Mesendoderm (in vitro differentiated cells): ENCODE measurements around the gene PDK1.
A peak's percentile ranks its signal among the peaks of the same experiment; 100 is the strongest.
"Not testable (repeated sequence)": the region's sequence is repeated elsewhere in the genome, so short reads cannot be mapped to it uniquely, and the experiment has no call there.

Experiments used
- DNase-seq: peaks from one replicate; pipeline ENCODE4 v3.0.0; 2013
- H2AK5ac ChIP-seq: 2 replicates; pipeline ENCODE4 v1.6.1; 2013; ENCODE audit warnings: low read length, inconsistent platforms
- H2BK120ac ChIP-seq: 2 replicates; pipeline ENCODE4 v1.6.1; 2013; ENCODE audit warnings: low read depth, mild to moderate bottlenecking, low read length, moderate library complexity, mixed read lengths
- H2BK15ac ChIP-seq: replicated peaks from 2 replicates; pipeline ENCODE4 v1.6.1; 2013; ENCODE audit warnings: low read depth, mild to moderate bottlenecking, moderate library complexity
- H2BK5ac ChIP-seq: 2 replicates; pipeline ENCODE4 v1.6.1; 2013; ENCODE audit warnings: low read length, inconsistent platforms
- H3K18ac ChIP-seq: 2 replicates; pipeline ENCODE4 v1.6.1; 2013; ENCODE audit warnings: mild to moderate bottlenecking, low read length, mixed read lengths
- H3K23ac ChIP-seq: one replicate; pipeline ENCODE4 v1.6.1; 2013; ENCODE audit warnings: low read length
- H3K27ac ChIP-seq: 2 replicates; pipeline ENCODE4 v1.5.1; 2013; ENCODE audit warnings: low read depth, mild to moderate bottlenecking, inconsistent platforms, low read length, moderate library complexity
- H3K27me3 ChIP-seq: 2 replicates; pipeline ENCODE4 v1.6.1; 2013; ENCODE audit warnings: low read length, control low read depth, mild to moderate bottlenecking, inconsistent platforms; ENCODE audit not compliant: insufficient read depth, poor library complexity
- H3K36me3 ChIP-seq: 2 replicates; pipeline ENCODE4 v1.6.1; 2013; ENCODE audit warnings: low read length, inconsistent platforms; ENCODE audit not compliant: control insufficient read depth, insufficient read depth
- H3K4ac ChIP-seq: one replicate; pipeline ENCODE4 v1.6.1; 2013; ENCODE audit warnings: low read depth, mild to moderate bottlenecking, low read length, moderate library complexity
- H3K4me1 ChIP-seq: 2 replicates; pipeline ENCODE4 v1.6.1; 2013; ENCODE audit warnings: low read depth, low read length, inconsistent platforms; ENCODE audit not compliant: control insufficient read depth
- H3K4me2 ChIP-seq: 2 replicates; pipeline ENCODE4 v1.6.1; 2013; ENCODE audit warnings: low read length
- H3K4me3 ChIP-seq: 2 replicates; pipeline ENCODE4 v1.5.1; 2013; ENCODE audit warnings: mild to moderate bottlenecking, low read length
- H3K56ac ChIP-seq: one replicate; pipeline ENCODE4 v1.6.1; 2013; ENCODE audit warnings: low read length
- H3K79me1 ChIP-seq: 2 replicates; pipeline ENCODE4 v1.6.1; 2013; ENCODE audit warnings: low read length, inconsistent platforms
- H3K79me2 ChIP-seq: 2 replicates; pipeline ENCODE4 v1.6.1; 2013; ENCODE audit warnings: mild to moderate bottlenecking, low read length; ENCODE audit not compliant: control insufficient read depth, insufficient read depth
- H3K9ac ChIP-seq: 2 replicates; pipeline ENCODE4 v1.6.1; 2013; ENCODE audit warnings: low read length, inconsistent platforms
- H4K5ac ChIP-seq: one replicate; pipeline ENCODE4 v1.6.1; 2013; ENCODE audit warnings: low read length
- H4K8ac ChIP-seq: one replicate; pipeline ENCODE4 v1.6.1; 2013; ENCODE audit warnings: low read depth, mild to moderate bottlenecking, control low read depth, low read length, moderate library complexity
- WGBS: extraction: QIAGEN DNeasy Blood & Tissue Kit; methylation state at CpG from one replicate; pipeline ENCODE4 v1.1.7; 2013; ENCODE audit warnings: low lambda C conversion rate, missing lambda C conversion rate; ENCODE audit not compliant: insufficient coverage; ENCODE audit errors: extremely low coverage; 5-methylcytosine and 5-hydroxymethylcytosine counted together

PDK1 gene

DNA sequence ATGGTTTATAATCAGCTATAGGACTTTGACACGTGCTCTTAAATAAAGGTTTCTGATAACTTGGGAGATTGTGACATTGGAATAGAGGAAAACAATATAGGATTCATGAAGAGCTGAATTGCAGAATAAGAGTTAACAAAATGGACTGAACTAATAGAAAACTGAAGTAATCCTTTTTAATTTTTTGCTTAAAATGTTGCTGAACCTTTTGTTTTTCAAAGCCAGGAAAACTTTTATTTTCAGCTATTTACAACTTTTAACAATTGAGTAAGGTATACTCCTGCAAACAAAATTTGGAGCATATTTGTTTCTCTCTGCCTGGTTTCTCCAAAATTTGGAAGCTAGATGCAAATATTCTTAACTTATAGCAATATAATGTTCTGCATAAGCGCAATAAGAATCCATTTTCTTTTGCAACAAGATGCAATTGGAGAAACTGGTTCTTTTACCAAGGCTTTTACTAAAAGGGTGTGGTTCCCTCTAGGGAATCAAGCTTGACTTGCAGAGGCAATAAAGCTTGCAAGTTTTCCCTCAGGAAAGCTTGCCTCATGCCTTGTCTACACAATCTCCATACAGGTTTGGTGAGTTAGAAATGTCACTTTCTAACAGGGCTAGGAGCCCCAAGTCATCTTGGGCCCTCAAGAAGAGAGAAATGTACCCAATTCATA, 10.3 kb upstream of the PDK1 start:
- H3K4me3 ChIP-seq, result no peak overlapping the region
- DNase-seq, result peak; percentile 21
- H2BK120ac ChIP-seq, result no peak overlapping the region

GRCh38 chr2:172549131-172549530, 6.8 kb upstream of the PDK1 start:
- Histone ChIP-seq H2BK120ac (peak overlapping the region; percentile 94), H2BK5ac (no peak overlapping the region), H3K4me3 (no peak overlapping the region), H2AK5ac (no peak overlapping the region), H3K4ac (no peak overlapping the region), H3K79me2 (no peaks in the 10 kb centered on the region), H3K27me3 (no peaks in the 10 kb centered on the region), H3K79me1 (no peaks in the 10 kb centered on the region), H3K23ac (no peak overlapping the region), H3K36me3 (no peaks in the 10 kb centered on the region), H3K27ac (peak overlapping the region; percentile 84), H4K8ac (peak overlapping the region; percentile 13), H3K4me1 (peaks cover 3% of the 10 kb centered on the region), H3K4me2 (no peak overlapping the region), H4K5ac (no peak overlapping the region), H3K56ac (no peak overlapping the region), H2BK15ac (no peak overlapping the region), H3K9ac (no peak overlapping the region), H3K18ac (no peak overlapping the region)
- WGBS, result no CpG with 5 or more reads among the region's 1 CpG
- no peak for DNase-seq

More for the DNA sequence above, 10.3 kb upstream of the PDK1 start:
- H3K79me2 ChIP-seq, result no peaks in the 10 kb centered on the region
- H3K4me2 ChIP-seq, result no peak overlapping the region
- H3K4me1 ChIP-seq, result no peaks in the 10 kb centered on the region
- no peak overlapping the region for H2BK5ac ChIP-seq
- no peak overlapping the region for H2AK5ac ChIP-seq
- no peak overlapping the region for H3K18ac ChIP-seq
- no peak overlapping the region for H3K56ac ChIP-seq
- no peak overlapping the region for H4K5ac ChIP-seq
- H3K79me1 ChIP-seq, result no peaks in the 10 kb centered on the region
- H3K27me3 ChIP-seq, result no peaks in the 10 kb centered on the region
- H3K27ac ChIP-seq, result no peak overlapping the region
- no peak overlapping the region for H4K8ac ChIP-seq
- no peak overlapping the region for H3K4ac ChIP-seq
- H2BK15ac ChIP-seq, result no peak overlapping the region
- H3K36me3 ChIP-seq, result no peaks in the 10 kb centered on the region
- no peak overlapping the region for H3K23ac ChIP-seq
- no CpG with 5 or more reads among the region's 2 CpGs for WGBS
- no peak overlapping the region for H3K9ac ChIP-seq

DNA sequence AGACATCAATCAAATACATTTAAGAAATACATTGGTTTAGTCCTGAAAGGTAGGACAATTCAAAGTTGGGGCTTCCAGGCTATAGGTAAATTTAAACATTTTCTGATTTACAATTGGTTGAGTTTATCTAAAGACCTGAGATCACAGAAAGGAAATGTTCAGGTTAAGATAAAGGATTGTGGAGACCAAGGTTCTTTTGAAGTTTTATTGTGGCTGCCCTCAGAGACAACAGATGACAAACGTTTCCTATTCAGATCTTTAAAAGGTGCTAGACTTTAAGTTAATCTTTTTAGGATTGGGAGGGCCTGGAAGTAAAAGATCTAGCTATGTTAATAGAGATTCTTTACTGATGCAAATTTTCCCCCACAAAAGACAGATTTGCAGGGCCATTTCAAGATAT, 6.1 kb upstream of the PDK1 start:
- H2BK15ac ChIP-seq, H2AK5ac ChIP-seq, H2BK5ac ChIP-seq, H3K56ac ChIP-seq, H3K4ac ChIP-seq, H3K4me3 ChIP-seq, H2BK120ac ChIP-seq, H3K18ac ChIP-seq, H3K4me1 ChIP-seq, H3K79me1 ChIP-seq, H3K9ac ChIP-seq, H4K5ac ChIP-seq, H3K27me3 ChIP-seq, H3K36me3 ChIP-seq, H3K23ac ChIP-seq, H4K8ac ChIP-seq, H3K79me2 ChIP-seq, H3K4me2 ChIP-seq: not testable (repeated sequence)
- no CpG with 5 or more reads among the region's 1 CpG for WGBS
- peak; percentile 54 for DNase-seq
- peak overlapping the region; percentile 84 for H3K27ac ChIP-seq

GRCh38 chr2:172550419-172550818, 5.5 kb upstream of the PDK1 start:
- Histone ChIP-seq H3K9ac (no peak overlapping the region), H3K27me3 (no peaks in the 10 kb centered on the region), H4K5ac (no peak overlapping the region), H3K4me1 (peaks cover 6% of the 10 kb centered on the region), H3K36me3 (no peaks in the 10 kb centered on the region), H3K4me2 (no peak overlapping the region), H2BK15ac (no peak overlapping the region), H4K8ac (no peak overlapping the region), H3K79me2 (no peaks in the 10 kb centered on the region), H3K56ac (peak overlapping the region; percentile 19), H2AK5ac (no peak overlapping the region), H3K4me3 (no peak overlapping the region), H3K18ac (peak overlapping the region; percentile 98), H2BK5ac (no peak overlapping the region), H3K79me1 (no peaks in the 10 kb centered on the region), H3K4ac (no peak overlapping the region), H3K27ac (peak overlapping the region; percentile 56), H3K23ac (no peak overlapping the region), H2BK120ac (peak overlapping the region; percentile 94)
- DNase-seq, result peak; percentile 64

GRCh38 chr2:172551271-172551670, 4.6 kb upstream of the PDK1 start:
- Histone ChIP-seq H3K79me1 (no peaks in the 10 kb centered on the region), H3K27me3 (no peaks in the 10 kb centered on the region), H3K56ac (no peak overlapping the region), H3K4ac (no peak overlapping the region), H3K4me1 (peaks cover 6% of the 10 kb centered on the region), H2AK5ac (no peak overlapping the region), H3K23ac (no peak overlapping the region), H3K4me3 (no peak overlapping the region), H3K9ac (no peak overlapping the region), H3K79me2 (no peaks in the 10 kb centered on the region), H2BK120ac (no peak overlapping the region), H3K18ac (no peak overlapping the region), H2BK5ac (no peak overlapping the region), H3K4me2 (no peak overlapping the region), H4K8ac (peak overlapping the region; percentile 13), H3K36me3 (no peaks in the 10 kb centered on the region), H3K27ac (peak overlapping the region; percentile 53), H2BK15ac (no peak overlapping the region), H4K5ac (no peak overlapping the region)
- DNase-seq, result peak; percentile 42
